Measurements from ENCODE around the gene ICA1.

The ICA1 gene

GRCh38 chr7:8220376-8221100 is 41.4 kb downstream of the ICA1 start:
- in situ Hi-C loops (cut with MboI; ENCODE audit: low pct_unique_long_range_greater_than_20kb, low sequenced_read_pairs, unreplicated experiment) = loop anchor here (25.0 kb wide), 2 partner anchors 558 to 783 kb away; no protein-coding TSS in a partner anchor
- TF ChIP-seq CTCF (IDR thresholded peaks at IDR 0.05; ENCODE audit: extremely low read depth, insufficient read depth, missing control alignments) = no peak
- DNase-seq (ENCODE audit: low spot score) = no peak

GRCh38 chr7:8217200-8218068 is 44.5 kb downstream of the ICA1 start:
- in situ Hi-C loops (cut with MboI; ENCODE audit: low pct_unique_long_range_greater_than_20kb, low sequenced_read_pairs, unreplicated experiment) = loop anchor here (25.0 kb wide), 2 partner anchors 555 to 780 kb away; no protein-coding TSS in a partner anchor
- TF ChIP-seq CTCF (IDR thresholded peaks at IDR 0.05; ENCODE audit: extremely low read depth, insufficient read depth, missing control alignments) = peak; percentile 51

GRCh38 chr7:8216334-8216690 is 45.7 kb downstream of the ICA1 start:
- in situ Hi-C loops (cut with MboI; ENCODE audit: low pct_unique_long_range_greater_than_20kb, low sequenced_read_pairs, unreplicated experiment) = loop anchor here (25.0 kb wide), 2 partner anchors 554 to 779 kb away; no protein-coding TSS in a partner anchor
- no peak for TF ChIP-seq CTCF (IDR thresholded peaks at IDR 0.05; ENCODE audit: extremely low read depth, insufficient read depth, missing control alignments)
- DNase-seq (ENCODE audit: low spot score) = no peak

More at GRCh38 chr7:8217200-8218068, 44.5 kb downstream of the ICA1 start:
- DNase-seq (ENCODE audit: low spot score) = peak; percentile 42

- TF ChIP-seq CTCF (IDR thresholded peaks at IDR 0.05; ENCODE audit: extremely low read depth, insufficient read depth, missing control alignments) = no peak
- in situ Hi-C loops (cut with MboI; ENCODE audit: low pct_unique_long_range_greater_than_20kb, low sequenced_read_pairs, unreplicated experiment) = loop anchor here (25.0 kb wide), 2 partner anchors 553 to 778 kb away; no protein-coding TSS in a partner anchor
- DNase-seq (ENCODE audit: low spot score) = no peak
These were observed 46.2 kb downstream of the ICA1 start for GRCh38 chr7:8215648-8216333.

GRCh38 chr7:8214244-8214824 is 47.6 kb downstream of the ICA1 start:
- DNase-seq (ENCODE audit: low spot score) = no peak
- in situ Hi-C loops (cut with MboI; ENCODE audit: low pct_unique_long_range_greater_than_20kb, low sequenced_read_pairs, unreplicated experiment) = loop anchor here (25.0 kb wide), 2 partner anchors 552 to 777 kb away; no protein-coding TSS in a partner anchor

More at GRCh38 chr7:8214244-8214824, 47.6 kb downstream of the ICA1 start:
- no peak for TF ChIP-seq CTCF (IDR thresholded peaks at IDR 0.05; ENCODE audit: extremely low read depth, insufficient read depth, missing control alignments)
